Hypothalamus (tissue), 51 donors: ENCODE data around the gene ASB2.
A peak's percentile ranks its signal among the peaks of the same experiment; 100 is the strongest.

Source experiments
- DNase-seq, 51 donors: peaks; one replicate each; lab custom pipeline; 2025; lab: John Stamatoyannopoulos, UW

ASB2 gene

DNA sequence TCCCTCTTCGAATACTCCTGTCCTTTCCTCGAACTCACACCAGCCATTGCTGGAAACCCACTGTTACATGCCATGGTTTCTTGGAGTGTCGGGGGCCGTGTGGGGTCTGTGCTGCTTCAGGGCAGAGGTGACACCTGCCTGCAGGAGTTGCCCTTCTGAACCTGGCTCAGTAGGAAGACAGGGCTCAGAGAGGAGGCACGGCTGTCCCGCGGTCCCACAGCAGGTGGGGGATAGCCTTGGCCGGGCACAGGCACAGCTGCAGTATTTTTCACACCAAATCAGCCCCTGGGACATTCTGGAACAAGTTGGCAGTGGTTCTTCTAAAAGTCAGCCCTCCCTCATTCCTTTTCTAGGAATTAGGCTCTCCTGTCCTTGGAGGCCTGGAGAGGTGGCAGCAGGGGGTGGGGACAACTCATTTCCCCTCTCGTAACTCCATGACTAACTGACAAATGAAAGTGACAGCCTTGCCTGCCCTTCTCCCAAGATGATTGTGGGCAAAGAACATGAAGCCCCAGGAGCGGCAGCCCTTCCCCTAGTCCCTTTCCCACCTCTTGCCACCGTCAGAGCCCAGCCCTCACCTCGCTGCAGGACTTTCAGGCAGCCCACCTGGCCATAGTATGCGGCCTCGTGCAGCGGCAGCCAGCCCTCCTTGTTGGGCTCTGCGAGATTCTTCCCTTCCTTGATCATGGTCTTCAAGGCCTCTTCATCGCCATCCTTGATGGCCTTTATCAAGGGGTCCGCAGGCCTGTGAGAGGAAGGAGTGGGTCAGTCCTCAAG, 22.4 kb downstream of the ASB2 start:
- no peak for DNase-seq

- no peak for DNase-seq
These were observed 23.1 kb downstream of the ASB2 start for GRCh38 chr14:93953263-93953662.

- no peak for DNase-seq
These were observed 23.5 kb downstream of the ASB2 start for GRCh38 chr14:93952829-93953228.

- DNase-seq = no peak
These were observed 24.5 kb downstream of the ASB2 start for GRCh38 chr14:93951635-93952540.

GRCh38 chr14:93950948-93951634, 25.3 kb downstream of the ASB2 start:
- no peak for DNase-seq

- no peak for DNase-seq
These were observed 26.8 kb downstream of the ASB2 start for GRCh38 chr14:93949511-93950075.

DNA sequence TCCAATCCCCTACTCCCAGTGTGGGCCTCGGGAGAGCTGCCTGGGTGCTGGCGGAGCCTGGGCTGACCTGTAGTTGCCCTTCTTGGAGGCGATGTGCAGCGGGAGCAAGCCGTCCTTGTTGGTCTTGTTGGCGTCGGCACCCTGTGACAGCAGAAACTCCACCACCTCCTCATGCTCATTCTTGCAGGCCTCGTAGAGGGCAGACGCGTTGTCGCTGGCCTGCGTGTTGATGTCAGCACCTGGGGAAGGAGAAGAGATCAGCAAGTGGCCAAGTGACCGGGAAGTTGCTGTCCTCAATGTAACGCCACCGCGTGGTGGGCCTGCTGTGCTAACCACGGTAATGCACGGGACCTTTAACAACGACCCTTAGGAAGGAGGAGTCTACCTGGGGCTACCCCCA, 29.1 kb downstream of the ASB2 start:
- no peak for DNase-seq

GRCh38 chr14:93946541-93947090, 29.8 kb downstream of the ASB2 start:
- no peak for DNase-seq

DNA sequence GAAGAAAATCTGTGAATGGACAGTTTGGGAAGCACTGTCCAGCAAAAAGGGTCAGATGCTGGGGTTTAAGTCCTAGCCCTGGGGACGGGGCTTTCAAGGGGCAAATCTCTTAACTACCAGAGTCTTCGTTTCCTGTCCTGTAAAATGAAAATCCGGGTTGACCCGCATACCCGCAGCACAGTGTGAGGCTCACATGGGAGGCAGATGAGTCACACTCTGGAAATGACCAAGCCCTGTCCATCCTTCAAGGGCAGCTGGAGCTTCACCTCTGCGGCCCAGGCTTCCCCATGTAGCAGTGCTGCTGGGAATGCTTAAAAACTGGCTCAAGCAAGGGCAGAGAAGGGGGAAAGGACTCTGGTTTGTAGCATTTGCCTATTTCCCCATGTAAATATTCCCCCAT, 30.3 kb downstream of the ASB2 start:
- DNase-seq = no peak

- DNase-seq = no peak
These were observed 31.3 kb downstream of the ASB2 start for GRCh38 chr14:93945070-93945399.

DNA sequence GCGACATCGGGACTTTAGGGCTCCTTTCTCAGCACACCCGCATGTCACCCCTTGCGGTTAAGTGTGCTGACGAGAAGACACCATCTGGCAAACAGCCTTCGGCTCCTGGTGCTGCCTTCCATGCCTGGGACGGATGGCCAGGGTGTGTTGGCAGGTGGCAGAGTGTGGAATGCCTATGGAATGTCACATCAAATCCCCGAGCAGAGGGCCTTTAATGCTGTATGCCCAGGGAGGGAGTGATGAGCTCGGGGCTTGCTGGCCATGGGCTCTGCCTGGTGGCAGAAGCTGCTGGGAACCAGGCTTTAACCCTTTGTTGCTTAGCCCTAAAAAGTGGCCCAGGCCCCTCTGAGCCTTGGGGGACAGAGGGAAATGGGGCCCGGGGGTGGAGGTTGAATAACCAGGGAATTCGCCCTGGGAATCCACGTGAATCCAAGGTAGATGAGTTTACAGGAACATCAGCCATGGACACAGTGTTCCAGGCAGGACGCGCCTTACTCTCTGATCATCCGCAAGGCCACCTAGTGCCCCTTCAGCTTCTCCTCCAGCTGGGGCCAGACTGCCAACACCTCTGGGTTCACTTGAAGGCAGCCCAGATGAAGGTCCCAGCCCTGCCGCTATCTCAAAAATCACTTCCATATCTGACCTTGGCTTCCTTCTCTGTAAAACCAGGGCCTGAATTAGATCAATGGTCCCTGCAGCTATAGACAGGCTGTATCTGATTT, 31.9 kb downstream of the ASB2 start:
- no peak for DNase-seq

DNA sequence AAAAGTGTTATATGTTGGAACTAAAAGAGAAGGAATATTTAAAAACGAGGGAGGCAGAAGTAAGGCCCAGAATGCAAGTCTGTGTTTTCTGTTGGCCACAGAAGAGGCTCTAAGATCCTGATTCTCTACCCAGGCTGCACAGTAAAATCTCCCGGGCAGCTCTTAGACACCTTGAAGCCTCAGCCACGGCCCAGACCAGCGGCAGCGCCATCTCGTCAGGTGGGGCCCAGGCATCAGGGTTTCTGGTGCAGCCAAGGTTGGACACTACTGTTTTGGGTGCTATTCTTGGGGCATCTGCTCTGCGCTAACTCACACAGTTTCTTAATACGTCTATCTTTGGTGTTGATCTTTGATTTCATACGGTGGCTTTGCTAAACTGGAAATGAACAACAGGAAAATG, 32.4 kb downstream of the ASB2 start:
- DNase-seq = no peak

DNA sequence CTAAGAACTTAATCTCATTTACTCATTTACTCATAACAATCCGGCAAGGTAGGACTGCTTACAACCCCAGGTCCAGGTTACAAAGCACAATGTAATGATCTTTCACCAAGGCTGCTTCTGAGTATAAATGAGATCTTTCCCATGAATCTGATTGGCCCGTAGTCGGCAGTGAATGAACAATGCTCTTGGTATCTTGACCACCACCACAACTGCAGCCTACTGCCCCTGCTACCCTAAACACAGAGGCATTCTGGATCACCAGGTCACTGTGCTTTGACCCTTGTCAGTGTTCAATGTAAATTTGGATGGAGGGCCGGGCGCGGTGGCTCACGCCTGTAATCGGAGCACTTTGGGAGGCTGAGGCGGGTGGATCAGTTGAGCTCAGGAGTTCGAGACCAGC, 33.3 kb downstream of the ASB2 start:
- no peak for DNase-seq

- DNase-seq = no peak
These were observed 35.0 kb downstream of the ASB2 start for GRCh38 chr14:93941293-93941910.

DNA sequence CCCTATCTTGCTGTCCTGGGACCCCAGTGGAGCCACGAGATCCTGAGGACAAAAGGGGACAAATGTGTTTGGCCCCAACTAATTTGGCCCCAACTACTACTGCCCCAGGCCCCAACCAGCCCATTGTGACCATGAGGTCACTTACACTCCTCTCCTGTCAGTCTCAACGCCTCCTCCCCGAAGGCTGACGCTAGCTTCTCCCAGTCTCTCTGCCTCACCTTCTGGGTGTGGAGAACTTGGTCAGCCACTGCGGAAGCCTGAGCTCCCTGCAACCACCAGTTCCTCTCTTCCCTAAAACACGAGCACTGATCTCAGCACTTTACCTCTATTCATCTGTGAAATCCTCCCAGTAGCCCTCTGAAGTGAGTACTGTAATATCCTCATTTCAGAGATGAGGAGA, 35.9 kb downstream of the ASB2 start:
- DNase-seq = no peak

- peak in 48 of 51 donors; percentile 17 to 83 (median 50) for DNase-seq
These were observed 36.8 kb downstream of the ASB2 start for GRCh38 chr14:93939304-93940229.

DNA sequence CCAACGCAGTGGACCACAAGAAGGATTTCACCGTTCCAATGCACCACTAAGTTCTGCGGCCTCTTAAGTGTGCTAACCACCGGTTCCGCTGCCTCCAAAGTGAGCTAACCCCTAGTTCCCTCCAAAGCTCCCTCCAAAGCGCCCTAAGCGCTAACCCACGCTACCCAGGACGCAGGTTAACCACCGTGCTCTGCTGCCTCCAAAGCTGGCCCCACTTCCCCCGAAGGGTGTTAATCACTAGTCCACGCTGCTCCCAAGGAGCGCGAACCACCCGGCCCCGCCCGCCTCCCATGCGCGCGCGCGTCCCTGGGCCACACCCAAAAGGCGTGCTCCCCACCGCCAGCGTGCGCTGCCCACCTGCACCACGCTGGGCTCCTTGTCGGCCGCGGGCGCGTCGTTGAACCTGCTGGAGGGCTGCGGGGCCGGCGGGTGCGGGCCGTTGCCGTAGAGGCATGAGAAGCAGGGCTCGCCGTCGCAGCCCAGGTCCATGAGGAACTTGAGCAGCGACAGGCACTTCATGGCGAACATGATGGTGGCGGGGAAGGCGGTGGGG, 37.5 kb downstream of the ASB2 start:
- DNase-seq = no peak

DNA sequence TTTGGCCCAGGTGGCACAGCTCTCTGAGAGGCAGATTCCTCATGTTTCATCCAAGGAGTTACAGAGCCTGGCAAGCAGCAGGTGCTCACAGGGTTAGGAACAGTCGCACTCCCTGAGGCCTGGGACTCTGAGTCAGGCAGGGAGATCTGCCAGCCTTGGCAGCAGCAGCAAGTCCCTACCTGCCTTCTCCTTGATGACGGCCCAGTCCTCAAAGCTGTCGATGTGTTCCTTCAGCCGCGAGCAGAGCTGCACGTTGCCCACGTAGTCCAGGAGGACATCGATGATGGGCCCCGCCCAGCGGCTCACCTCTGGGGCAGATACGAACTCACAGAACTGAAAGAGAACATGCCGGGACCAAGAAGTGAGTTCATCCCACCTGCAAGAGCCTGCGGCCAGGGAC, 38.9 kb downstream of the ASB2 start:
- no peak for DNase-seq
